AG09319 (cell line): ENCODE data around the gene PDE4B.
"Not testable (repeated sequence)": the region's sequence is repeated elsewhere in the genome, so short reads cannot be mapped to it uniquely, and the experiment has no call there.

ENCODE experiments used
- DNase-seq: peaks from one replicate; pipeline ENCODE4 v3.0.0-alpha.2; 2010; ENCODE audit warnings: low read depth; ENCODE audit errors: extremely low read depth
- TF ChIP-seq, protein P1 (sequence below): IDR thresholded peaks from 2 replicates; pipeline ENCODE4 v1.5.1; 2011; ENCODE audit warnings: low read depth, mild to moderate bottlenecking, inconsistent platforms, low read length, moderate library complexity

The PDE4B gene

DNA sequence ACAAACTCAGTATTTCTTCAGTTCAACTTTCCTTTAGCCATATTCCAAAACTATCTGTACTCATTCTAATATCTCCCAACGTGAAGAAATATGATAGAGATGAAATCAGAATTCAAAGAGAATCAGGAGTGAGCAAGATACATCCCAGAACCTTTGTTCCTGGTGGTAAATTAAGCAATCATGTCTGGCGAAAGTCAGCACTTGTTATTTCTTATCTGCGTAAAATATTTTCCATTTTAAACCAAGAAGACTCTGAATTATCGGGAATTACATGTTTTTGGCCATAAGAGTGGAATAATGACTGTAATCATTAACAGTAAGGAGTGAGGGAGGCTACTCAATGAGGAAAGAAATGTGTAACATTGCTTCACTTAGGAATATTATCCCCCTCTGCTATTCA lies 253.7 kb downstream of the PDE4B start:
- no peak for DNase-seq
- TF ChIP-seq, protein P1, sequence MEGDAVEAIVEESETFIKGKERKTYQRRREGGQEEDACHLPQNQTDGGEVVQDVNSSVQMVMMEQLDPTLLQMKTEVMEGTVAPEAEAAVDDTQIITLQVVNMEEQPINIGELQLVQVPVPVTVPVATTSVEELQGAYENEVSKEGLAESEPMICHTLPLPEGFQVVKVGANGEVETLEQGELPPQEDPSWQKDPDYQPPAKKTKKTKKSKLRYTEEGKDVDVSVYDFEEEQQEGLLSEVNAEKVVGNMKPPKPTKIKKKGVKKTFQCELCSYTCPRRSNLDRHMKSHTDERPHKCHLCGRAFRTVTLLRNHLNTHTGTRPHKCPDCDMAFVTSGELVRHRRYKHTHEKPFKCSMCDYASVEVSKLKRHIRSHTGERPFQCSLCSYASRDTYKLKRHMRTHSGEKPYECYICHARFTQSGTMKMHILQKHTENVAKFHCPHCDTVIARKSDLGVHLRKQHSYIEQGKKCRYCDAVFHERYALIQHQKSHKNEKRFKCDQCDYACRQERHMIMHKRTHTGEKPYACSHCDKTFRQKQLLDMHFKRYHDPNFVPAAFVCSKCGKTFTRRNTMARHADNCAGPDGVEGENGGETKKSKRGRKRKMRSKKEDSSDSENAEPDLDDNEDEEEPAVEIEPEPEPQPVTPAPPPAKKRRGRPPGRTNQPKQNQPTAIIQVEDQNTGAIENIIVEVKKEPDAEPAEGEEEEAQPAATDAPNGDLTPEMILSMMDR, result no peak

DNA sequence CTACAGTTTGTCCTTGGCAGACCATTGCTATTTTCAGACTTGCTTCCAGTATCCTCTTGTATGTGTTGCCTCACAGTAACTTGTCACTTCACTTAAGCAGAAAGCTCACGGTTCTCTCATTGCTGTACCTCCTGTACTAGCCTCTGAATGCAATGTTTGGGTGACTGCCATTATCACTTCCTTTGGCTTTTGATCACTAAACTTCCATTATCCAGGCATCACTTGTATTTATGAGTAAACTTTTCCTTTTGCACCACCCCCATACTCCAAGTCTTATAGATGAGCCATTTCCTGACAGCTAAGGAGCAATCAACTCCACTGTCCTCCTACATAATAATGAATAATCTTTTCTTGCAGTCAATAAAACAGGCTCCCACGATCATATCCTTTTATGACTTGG lies 255.3 kb downstream of the PDE4B start:
- DNase-seq, result no peak
- TF ChIP-seq, protein P1, result no peak

DNA sequence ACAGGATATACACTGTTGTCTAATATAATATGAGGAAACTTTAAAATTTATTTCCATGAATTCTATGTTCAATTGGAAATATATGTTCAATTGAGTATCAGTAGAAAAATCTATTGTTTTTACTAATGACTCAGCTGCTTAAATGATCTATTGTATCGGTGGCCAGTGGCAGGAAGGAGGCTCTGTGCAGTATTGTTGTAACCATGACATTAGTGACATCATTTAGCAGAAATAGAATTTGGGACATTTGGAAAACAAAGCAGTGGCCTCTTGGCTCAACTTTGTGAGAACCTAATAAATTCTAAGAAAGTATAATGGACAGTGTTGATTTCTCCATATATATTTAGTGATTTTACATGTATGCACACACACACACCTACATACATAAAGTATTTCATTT lies 257.4 kb downstream of the PDE4B start:
- TF ChIP-seq, protein P1, result no peak
- DNase-seq, result no peak

DNA sequence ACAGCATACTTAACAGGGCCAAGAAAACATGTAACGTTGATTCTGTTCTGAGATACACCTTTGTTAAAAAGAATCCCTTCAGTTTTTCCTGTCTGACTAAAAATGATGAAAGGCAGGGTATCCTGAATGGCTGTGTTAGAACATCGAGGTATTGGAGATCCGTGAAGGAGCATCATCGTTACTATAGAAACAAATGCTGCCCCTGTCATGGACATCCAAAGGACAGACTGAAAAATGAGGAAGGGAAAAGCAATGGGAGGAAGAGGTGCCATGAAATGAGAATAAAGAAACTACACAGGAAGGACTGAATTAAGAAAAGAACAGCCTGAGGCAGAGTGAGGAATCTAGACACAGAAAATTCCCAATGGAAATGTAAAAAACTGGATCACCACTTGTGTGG lies 257.9 kb downstream of the PDE4B start:
- DNase-seq, result no peak
- TF ChIP-seq, protein P1, result no peak

DNA sequence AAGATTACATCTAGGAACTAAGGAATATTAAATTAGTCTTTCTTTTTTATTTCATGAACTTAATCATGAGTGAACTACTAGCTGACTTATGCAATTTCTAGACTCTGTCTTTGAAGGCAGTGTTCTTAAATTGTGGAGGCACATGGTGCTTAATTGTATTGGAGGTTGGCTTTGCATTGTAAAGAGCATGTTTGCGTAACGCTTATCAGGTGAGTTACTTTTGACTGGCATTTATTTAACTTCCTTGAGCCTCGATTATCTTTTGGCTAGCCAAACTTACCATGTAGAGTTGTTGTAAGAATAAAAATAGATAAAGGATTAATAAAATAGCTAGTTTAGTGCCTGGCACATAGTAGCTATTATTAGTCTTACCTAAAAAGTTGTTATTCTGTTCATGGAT lies 262.4 kb downstream of the PDE4B start:
- no peak for DNase-seq
- TF ChIP-seq, protein P1, result no peak

DNA sequence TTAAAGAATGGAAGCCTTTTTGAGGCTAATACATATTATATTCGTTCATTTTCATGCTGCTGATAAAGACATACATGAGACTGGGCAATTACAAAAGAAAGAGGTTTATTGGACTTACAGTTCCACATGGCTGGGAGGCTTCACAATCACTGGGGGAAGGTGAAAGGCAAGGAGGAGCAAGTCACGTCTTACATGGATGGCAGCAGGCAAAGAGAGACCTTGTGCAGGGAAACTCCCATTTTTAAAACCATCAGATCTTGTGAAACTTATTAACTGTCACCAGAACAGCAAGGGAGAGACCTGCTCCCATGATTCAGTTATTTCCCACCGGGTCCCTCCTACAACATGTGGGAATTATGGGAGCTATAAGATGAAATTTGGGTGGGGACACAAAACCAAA lies 264.8 kb downstream of the PDE4B start:
- DNase-seq, result not testable (repeated sequence)

DNA sequence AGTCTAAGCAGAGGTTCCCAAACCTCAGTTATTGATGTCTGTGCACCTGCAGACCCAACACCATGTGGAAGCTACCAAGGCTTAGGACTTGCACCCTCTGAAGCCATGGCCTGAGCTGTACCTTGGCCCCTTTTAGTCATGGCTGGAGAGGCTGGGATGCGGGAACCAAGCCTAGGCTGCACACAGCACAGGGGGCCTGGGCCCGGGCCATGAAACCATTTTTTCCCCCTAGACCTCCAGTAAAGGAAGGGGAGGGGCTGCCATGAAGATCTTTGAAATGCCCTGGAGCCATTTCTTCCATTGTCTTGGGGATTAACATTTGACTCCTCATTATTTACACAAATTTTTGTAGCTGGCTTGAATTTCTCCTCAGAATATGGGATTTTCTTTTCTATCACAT lies 265.9 kb downstream of the PDE4B start:
- TF ChIP-seq, protein P1, result no peak
- no peak for DNase-seq

DNA sequence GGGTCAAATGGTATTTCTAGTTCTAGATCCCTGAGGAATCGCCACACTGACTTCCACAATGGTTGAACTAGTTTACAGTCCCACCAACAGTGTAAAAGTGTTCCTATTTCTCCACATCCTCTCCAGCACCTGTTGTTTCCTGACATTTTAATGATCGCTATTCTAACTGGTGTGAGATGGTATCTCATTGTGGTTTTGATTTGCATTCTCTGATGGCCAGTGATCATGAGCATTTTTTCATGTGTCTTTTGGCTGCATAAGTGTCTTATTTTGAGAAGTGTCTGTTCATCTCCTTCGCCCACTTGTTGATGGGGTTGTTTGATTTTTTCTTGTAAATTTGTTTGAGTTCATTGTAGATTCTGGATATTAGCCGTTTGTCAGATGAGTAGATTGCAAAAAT lies 274.5 kb downstream of the PDE4B start:
- DNase-seq, result not testable (repeated sequence)
